GM19397 (cell line): Measurements from ENCODE around the gene FAM107B.

Experiments
- ATAC-seq: cut with Tn5 transposase; IDR thresholded peaks from one replicate; pipeline ENCODE4 v1.9.1; 2021; ENCODE audit warnings: mild to moderate bottlenecking, moderate library complexity; ENCODE audit not compliant: unreplicated experiment

FAM107B gene

GRCh38 chr10:14585287-14586193 is 189.2 kb downstream of the FAM107B start:
- no peak for ATAC-seq

GRCh38 chr10:14584661-14585060 is 190.0 kb downstream of the FAM107B start:
- no peak for ATAC-seq

- no peak for ATAC-seq
Measured at GRCh38 chr10:14583967-14584366, 190.7 kb downstream of the FAM107B start.

- ATAC-seq: no peak
Measured at GRCh38 chr10:14583252-14583651, 191.4 kb downstream of the FAM107B start.

- ATAC-seq: no peak
Measured at GRCh38 chr10:14581553-14582321, 193.0 kb downstream of the FAM107B start.

GRCh38 chr10:14580671-14581332 is 193.9 kb downstream of the FAM107B start:
- ATAC-seq: no peak

- no peak for ATAC-seq
Measured at GRCh38 chr10:14579405-14579804, 195.3 kb downstream of the FAM107B start.

GRCh38 chr10:14578060-14578952 is 196.4 kb downstream of the FAM107B start:
- ATAC-seq: no peak

- ATAC-seq: no peak
Measured at GRCh38 chr10:14574885-14575284, 199.8 kb downstream of the FAM107B start.

- no peak for ATAC-seq
Measured at GRCh38 chr10:14574291-14574690, 200.4 kb downstream of the FAM107B start.

- ATAC-seq: no peak
Measured at GRCh38 chr10:14573666-14574261, 200.9 kb downstream of the FAM107B start.

- no peak for ATAC-seq
Measured at GRCh38 chr10:14572811-14573210, 201.9 kb downstream of the FAM107B start.

GRCh38 chr10:14571866-14572507 is 202.7 kb downstream of the FAM107B start:
- ATAC-seq: peak; percentile 58

- no peak for ATAC-seq
Measured at GRCh38 chr10:14570800-14571199, 203.9 kb downstream of the FAM107B start.

- ATAC-seq: no peak
Measured at GRCh38 chr10:14569274-14570060, 205.2 kb downstream of the FAM107B start.

- no peak for ATAC-seq
Measured at GRCh38 chr10:14567421-14567820, 207.3 kb downstream of the FAM107B start.

GRCh38 chr10:14566498-14566897 is 208.2 kb downstream of the FAM107B start:
- ATAC-seq: no peak

- no peak for ATAC-seq
Measured at GRCh38 chr10:14565199-14565598, 209.5 kb downstream of the FAM107B start.

GRCh38 chr10:14564268-14564744 is 210.4 kb downstream of the FAM107B start:
- no peak for ATAC-seq
